IPS-11a (cell line): ENCODE measurements around the gene LRRC26.
"Not testable (repeated sequence)": the region's sequence is repeated elsewhere in the genome, so short reads cannot be mapped to it uniquely, and the experiment has no call there.

Experiments
- H3K4me3 ChIP-seq: one replicate; pipeline ENCODE4 v1.5.1; 2013; ENCODE audit warnings: low read depth, low read length, control low read depth

LRRC26 gene

GRCh38 chr9:137121927-137122795 lies 47.7 kb downstream of the LRRC26 start:
- H3K4me3 ChIP-seq: not testable (repeated sequence)
